BLaER1 (cell line): ENCODE results near the gene PDCL3.

Source experiments
- H3K27ac ChIP-seq: shearing (Covaris generic); formaldehyde crosslinking; 2 replicates; pipeline ENCODE4 v1.8.1; 2022
- H3K27me3 ChIP-seq: shearing (Covaris generic); formaldehyde crosslinking; 2 replicates; pipeline ENCODE4 v1.8.1; 2022
- H3K36me3 ChIP-seq: shearing (Covaris generic); formaldehyde crosslinking; 2 replicates; pipeline ENCODE4 v1.8.1; 2022
- H3K4me1 ChIP-seq: shearing (Covaris generic); formaldehyde crosslinking; 2 replicates; pipeline ENCODE4 v1.8.1; 2022
- H3K4me2 ChIP-seq: shearing (Covaris generic); formaldehyde crosslinking; 2 replicates; pipeline ENCODE4 v1.8.1; 2022
- H3K4me3 ChIP-seq: shearing (Covaris generic); formaldehyde crosslinking; 2 replicates; pipeline ENCODE4 v1.8.1; 2022
- H3K9ac ChIP-seq: shearing (Covaris generic); formaldehyde crosslinking; 2 replicates; pipeline ENCODE4 v1.8.1; 2022
- H3K9me3 ChIP-seq: shearing (Covaris generic); formaldehyde crosslinking; 2 replicates; pipeline ENCODE4 v1.8.1; 2022
- H4K20me1 ChIP-seq: shearing (Covaris generic); formaldehyde crosslinking; 2 replicates; pipeline ENCODE4 v1.8.1; 2022
- Cebpa-rat ChIP-seq: shearing (Covaris generic); IDR thresholded peaks from 2 replicates; pipeline ENCODE4 v1.8.1; 2022

The PDCL3 gene

GRCh38 chr2:100606332-100606725 lies 43.5 kb downstream of the PDCL3 start:
- H3K4me2 ChIP-seq, result no peak overlapping the region
- H3K4me1 ChIP-seq, result no peaks in the 10 kb centered on the region
- no peaks in the 10 kb centered on the region for H3K27me3 ChIP-seq
- TF ChIP-seq Cebpa-rat, result no peak
- no peak overlapping the region for H3K27ac ChIP-seq
- H3K4me3 ChIP-seq, result no peak overlapping the region
- no peak overlapping the region for H3K9ac ChIP-seq
- H3K9me3 ChIP-seq, result no peaks in the 10 kb centered on the region
- no peaks in the 10 kb centered on the region for H3K36me3 ChIP-seq
- no peaks in the 10 kb centered on the region for H4K20me1 ChIP-seq

DNA sequence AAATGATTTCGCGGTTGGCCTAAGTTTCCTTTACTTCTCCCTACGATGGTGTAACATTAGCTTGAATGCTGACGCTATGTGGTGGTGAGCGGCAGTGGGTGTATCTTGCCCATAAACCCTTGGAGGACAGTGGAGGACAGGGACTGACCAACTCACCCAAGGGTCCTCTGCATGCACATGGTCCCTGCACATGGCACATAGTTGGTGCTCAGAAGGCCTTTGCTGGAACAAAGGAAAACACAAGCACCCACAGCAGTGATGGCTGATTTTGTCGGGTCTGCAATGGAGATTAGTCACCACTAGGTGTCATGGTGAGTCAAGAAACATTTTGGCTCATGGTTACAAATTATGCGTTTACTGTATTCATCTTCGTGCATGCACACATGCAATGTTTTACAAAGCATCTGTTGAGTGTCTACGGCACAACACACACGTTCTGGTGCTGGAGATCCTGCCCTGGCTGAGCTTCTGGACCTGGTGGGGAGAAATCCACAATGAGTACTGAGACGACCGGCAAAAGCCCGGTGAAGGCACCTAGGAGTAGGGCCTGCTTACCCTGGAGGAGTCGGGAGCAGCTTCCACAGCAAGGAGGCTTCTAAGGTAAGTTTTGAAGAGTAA lies 44.0 kb downstream of the PDCL3 start:
- no peaks in the 10 kb centered on the region for H3K4me1 ChIP-seq
- no peak for TF ChIP-seq Cebpa-rat
- no peak overlapping the region for H3K27ac ChIP-seq
- H3K9me3 ChIP-seq, result no peaks in the 10 kb centered on the region
- H3K9ac ChIP-seq, result no peak overlapping the region
- no peak overlapping the region for H3K4me3 ChIP-seq
- H3K27me3 ChIP-seq, result no peaks in the 10 kb centered on the region
- H3K4me2 ChIP-seq, result no peak overlapping the region
- no peaks in the 10 kb centered on the region for H3K36me3 ChIP-seq
- no peaks in the 10 kb centered on the region for H4K20me1 ChIP-seq

DNA sequence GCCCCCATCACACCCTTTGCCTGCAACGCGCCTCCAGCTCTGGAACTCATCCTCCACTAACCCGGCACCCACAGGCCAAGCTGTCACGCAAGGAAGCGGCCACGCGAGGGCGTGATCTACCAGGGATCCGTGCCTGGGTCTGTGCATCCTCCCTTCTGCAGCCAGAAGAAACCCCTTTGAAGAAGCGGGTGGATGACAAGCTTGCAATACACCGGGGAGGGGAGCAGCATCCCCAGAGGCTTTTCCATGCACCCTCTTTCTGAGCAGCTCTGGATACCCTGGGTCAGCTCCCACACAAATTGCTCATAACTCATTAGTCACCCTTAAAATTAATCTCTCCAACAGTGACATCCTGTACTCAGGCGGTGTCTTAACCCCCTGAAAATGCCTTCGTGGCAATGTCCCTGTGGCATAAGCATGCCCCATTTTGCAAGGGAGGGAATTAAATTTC lies 47.6 kb downstream of the PDCL3 start:
- Histone ChIP-seq H3K27ac (no peak overlapping the region), H3K9me3 (no peaks in the 10 kb centered on the region), H3K9ac (no peak overlapping the region), H3K4me2 (no peak overlapping the region), H3K4me1 (no peaks in the 10 kb centered on the region), H3K36me3 (no peaks in the 10 kb centered on the region), H4K20me1 (no peaks in the 10 kb centered on the region), H3K27me3 (no peaks in the 10 kb centered on the region), H3K4me3 (no peak overlapping the region)
- no peak for TF ChIP-seq Cebpa-rat

DNA sequence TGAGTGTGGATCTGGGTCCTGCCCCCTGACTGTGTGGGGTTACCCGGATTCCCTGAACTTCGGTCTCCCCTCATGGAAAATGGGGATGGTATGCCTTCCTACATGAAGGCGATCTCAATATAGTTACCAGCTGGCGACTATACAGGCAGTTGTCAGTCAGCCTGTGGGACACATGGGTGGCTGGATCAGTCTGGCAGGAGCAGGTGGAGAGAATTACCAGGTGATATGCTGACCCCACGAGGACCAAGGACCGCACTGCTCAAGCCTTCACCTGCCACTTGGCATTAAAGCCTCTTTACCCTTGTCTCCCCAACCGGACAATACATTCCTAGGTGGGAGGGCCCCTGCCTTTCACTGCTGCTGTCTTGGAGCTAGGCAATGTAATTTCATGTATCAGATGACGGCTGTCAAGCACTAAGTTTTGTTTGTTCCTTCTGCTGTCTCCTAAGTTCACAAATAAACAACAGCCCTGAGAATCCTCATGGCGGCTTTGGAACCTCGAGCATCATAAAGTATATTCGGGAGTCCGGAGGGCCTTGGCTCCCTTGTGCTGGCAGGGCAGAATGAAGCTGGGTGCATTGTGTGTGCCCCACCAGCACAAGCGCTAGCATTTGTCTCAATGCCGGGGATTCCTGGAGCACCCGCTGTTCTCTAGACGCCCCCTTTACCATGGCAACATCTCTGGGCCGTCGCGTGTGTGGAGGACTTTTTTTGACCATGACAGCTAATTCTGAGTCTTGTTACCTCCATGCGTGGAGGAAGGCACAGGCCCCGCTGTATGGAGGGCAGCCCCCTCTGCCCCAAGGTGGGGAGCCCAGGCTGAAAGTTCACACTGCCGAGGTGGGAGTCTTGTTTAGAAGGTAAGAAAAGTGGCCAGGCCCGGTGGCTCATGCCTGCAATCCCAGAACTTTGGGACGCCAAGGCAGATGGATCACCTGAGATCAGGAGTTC lies 48.6 kb downstream of the PDCL3 start:
- Histone ChIP-seq H3K9me3 (no peaks in the 10 kb centered on the region), H3K27ac (no peak overlapping the region), H3K4me1 (no peaks in the 10 kb centered on the region), H3K4me3 (no peak overlapping the region), H3K9ac (no peak overlapping the region), H4K20me1 (no peaks in the 10 kb centered on the region), H3K4me2 (no peak overlapping the region), H3K36me3 (no peaks in the 10 kb centered on the region), H3K27me3 (no peaks in the 10 kb centered on the region)
- no peak for TF ChIP-seq Cebpa-rat

GRCh38 chr2:100612388-100613000 lies 49.7 kb downstream of the PDCL3 start:
- H3K9ac ChIP-seq, result no peak overlapping the region
- no peaks in the 10 kb centered on the region for H4K20me1 ChIP-seq
- H3K36me3 ChIP-seq, result no peaks in the 10 kb centered on the region
- TF ChIP-seq Cebpa-rat, result no peak
- no peak overlapping the region for H3K27ac ChIP-seq
- H3K27me3 ChIP-seq, result no peaks in the 10 kb centered on the region
- no peaks in the 10 kb centered on the region for H3K9me3 ChIP-seq
- no peak overlapping the region for H3K4me2 ChIP-seq
- no peaks in the 10 kb centered on the region for H3K4me1 ChIP-seq
- H3K4me3 ChIP-seq, result no peak overlapping the region

DNA sequence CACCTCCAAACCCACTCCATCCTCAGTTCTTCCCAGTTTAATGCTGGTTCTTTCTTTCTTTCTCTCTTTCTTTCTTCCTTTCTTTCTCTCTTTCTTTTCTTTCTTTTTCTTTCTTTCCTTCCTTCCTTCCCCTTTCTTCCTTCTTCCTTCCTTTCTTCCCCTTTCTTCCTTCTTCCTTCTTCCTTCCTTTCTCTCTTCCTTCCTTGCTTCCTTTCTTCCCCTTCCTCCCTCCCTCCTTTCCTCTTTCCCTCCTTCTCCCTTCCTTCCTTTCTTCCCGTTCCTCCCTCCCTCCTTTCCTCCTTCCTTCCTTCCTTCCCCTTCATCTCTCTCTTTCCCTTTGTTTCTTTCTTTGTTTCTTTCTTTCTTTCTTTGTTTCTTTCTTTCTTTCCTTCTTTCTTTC lies 50.9 kb downstream of the PDCL3 start:
- no peak overlapping the region for H3K9ac ChIP-seq
- H3K27ac ChIP-seq, result no peak overlapping the region
- no peaks in the 10 kb centered on the region for H3K27me3 ChIP-seq
- no peak for TF ChIP-seq Cebpa-rat
- no peaks in the 10 kb centered on the region for H3K9me3 ChIP-seq
- H4K20me1 ChIP-seq, result no peaks in the 10 kb centered on the region
- no peak overlapping the region for H3K4me3 ChIP-seq
- H3K4me2 ChIP-seq, result no peak overlapping the region
- H3K4me1 ChIP-seq, result no peaks in the 10 kb centered on the region
- H3K36me3 ChIP-seq, result no peaks in the 10 kb centered on the region

DNA sequence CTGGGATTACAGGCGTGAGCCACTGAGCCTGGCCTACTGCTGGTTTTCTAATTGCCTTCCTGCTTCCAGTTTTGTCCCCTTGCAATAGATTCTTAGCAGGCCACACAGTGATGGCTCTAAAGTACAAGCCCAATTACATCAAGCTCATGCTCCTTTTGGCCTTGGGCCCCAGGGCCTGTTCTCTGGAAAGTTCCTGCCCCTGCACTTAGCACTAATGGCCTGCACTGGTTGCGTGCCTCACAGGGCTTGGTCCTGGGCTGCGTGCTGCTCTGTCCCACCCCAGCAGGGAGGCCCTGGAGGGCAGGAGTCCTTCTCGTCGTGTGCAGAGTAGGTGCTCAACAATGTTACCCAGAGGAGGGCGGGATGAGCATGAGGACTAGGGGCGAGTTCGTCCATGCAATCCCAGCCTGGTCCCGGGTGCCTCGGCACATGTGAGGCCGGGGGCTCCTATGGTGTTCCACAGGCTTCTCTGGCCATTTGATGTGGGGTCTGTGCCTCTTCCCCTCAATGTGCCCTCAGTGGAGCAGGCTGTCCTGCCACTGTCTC lies 51.7 kb downstream of the PDCL3 start:
- Histone ChIP-seq H3K4me1 (no peaks in the 10 kb centered on the region), H3K36me3 (no peaks in the 10 kb centered on the region), H3K9me3 (no peaks in the 10 kb centered on the region), H4K20me1 (no peaks in the 10 kb centered on the region), H3K27me3 (no peaks in the 10 kb centered on the region), H3K4me3 (no peak overlapping the region), H3K9ac (no peak overlapping the region), H3K27ac (no peak overlapping the region), H3K4me2 (no peak overlapping the region)
- no peak for TF ChIP-seq Cebpa-rat

GRCh38 chr2:100615471-100615870 lies 52.7 kb downstream of the PDCL3 start:
- H3K4me1 ChIP-seq, result no peaks in the 10 kb centered on the region
- H3K4me3 ChIP-seq, result no peak overlapping the region
- TF ChIP-seq Cebpa-rat, result no peak
- no peak overlapping the region for H3K27ac ChIP-seq
- H4K20me1 ChIP-seq, result no peaks in the 10 kb centered on the region
- H3K9ac ChIP-seq, result no peak overlapping the region
- no peaks in the 10 kb centered on the region for H3K36me3 ChIP-seq
- no peaks in the 10 kb centered on the region for H3K9me3 ChIP-seq
- H3K4me2 ChIP-seq, result no peak overlapping the region
- H3K27me3 ChIP-seq, result no peaks in the 10 kb centered on the region

GRCh38 chr2:100615886-100616285 lies 53.1 kb downstream of the PDCL3 start:
- Histone ChIP-seq H4K20me1 (no peaks in the 10 kb centered on the region), H3K9me3 (no peaks in the 10 kb centered on the region), H3K4me2 (no peak overlapping the region), H3K36me3 (no peaks in the 10 kb centered on the region), H3K27me3 (no peaks in the 10 kb centered on the region), H3K9ac (no peak overlapping the region), H3K4me3 (no peak overlapping the region), H3K4me1 (no peaks in the 10 kb centered on the region), H3K27ac (no peak overlapping the region)
- no peak for TF ChIP-seq Cebpa-rat
